K562 (cell line): Measurements from ENCODE around the gene ASB13. TPM values are rescaled to one million over a fixed set of nuclear protein-coding genes. Genes with fewer than 3 reads are reported as not detected.

ENCODE experiments used
- ARID4B ChIP-seq: sonication (generic); formaldehyde crosslinking; IDR thresholded peaks from 2 replicates; pipeline ENCODE4 v1.8.0; 2022; ENCODE audit warnings: mild to moderate bottlenecking, missing genetic modification reagents
- CBX3 ChIP-seq, 2 experiments: IDR thresholded peaks; 1 replicate in 1 of 2; 2 replicates in 1 of 2; pipeline ENCODE4 v1.6.1; 2012; ENCODE audit warnings: inconsistent platforms in 2 of 2, low read length in 2 of 2, borderline replicate concordance in 1 of 2, control low read depth in 1 of 2
- FOXJ2 ChIP-seq: fragments of 200-800 bp; sonication (Bioruptor generic); IDR thresholded peaks from 2 replicates; pipeline ENCODE4 v1.6.1; 2016; ENCODE audit warnings: missing genetic modification characterization, missing compliant biosample characterization
- KDM4B ChIP-seq, 2 experiments: fragments of 450-650 bp in 1 of 2; sonication (generic) in 1 of 2; IDR thresholded peaks; 2 replicates each; pipeline ENCODE4 v1.6.1; 2016 to 2017; ENCODE audit warnings: borderline replicate concordance in 2 of 2, antibody characterized with exemption in 1 of 2, low read depth in 1 of 2, mild to moderate bottlenecking in 1 of 2
- KLF13 ChIP-seq: fragments of 450-650 bp; IDR thresholded peaks from 2 replicates; pipeline ENCODE4 v1.6.1; 2016; ENCODE audit warnings: missing genetic modification characterization, low read depth, mild to moderate bottlenecking, missing compliant biosample characterization, moderate library complexity, borderline replicate concordance
- MED1 ChIP-seq: sonication (generic); formaldehyde crosslinking; IDR thresholded peaks from 2 replicates; pipeline ENCODE4 v1.8.1; 2023; ENCODE audit warnings: missing genetic modification reagents, borderline replicate concordance
- NR0B1 ChIP-seq: fragments of 450-650 bp; IDR thresholded peaks from one replicate; pipeline ENCODE4 v1.6.1; 2018; ENCODE audit warnings: mild to moderate bottlenecking, moderate library complexity; ENCODE audit not compliant: partially characterized antibody
- PHTF2 ChIP-seq: fragments of 250-450 bp; sonication (Bioruptor Pico); IDR thresholded peaks from 2 replicates; pipeline ENCODE4 v1.5.0; 2021; ENCODE audit warnings: mild to moderate bottlenecking
- ZC3H4 ChIP-seq: sonication (generic); formaldehyde crosslinking; IDR thresholded peaks from 2 replicates; pipeline ENCODE4 v1.9.0; 2021; ENCODE audit warnings: missing genetic modification reagents, borderline replicate concordance
- ZFP91 ChIP-seq: sonication (generic); formaldehyde crosslinking; IDR thresholded peaks from 2 replicates; pipeline ENCODE4 v1.8.0; 2022; ENCODE audit warnings: mild to moderate bottlenecking, missing genetic modification reagents
- ZNF609 ChIP-seq: sonication (generic); formaldehyde crosslinking; IDR thresholded peaks from 2 replicates; pipeline ENCODE4 v1.8.1; 2023; ENCODE audit warnings: missing genetic modification reagents, mild to moderate bottlenecking, borderline replicate concordance
- polyA plus RNA-seq, 8 experiments: library from polyadenylated mRNA; depleted of rRNA in 4 of 8; stranded (reverse) in 5 of 8; unstranded in 3 of 8; fragments of >200 nt; fragmentation: Nextera tagmentation in 2 of 8; fragmentation: Illumina TruSeq in 1 of 8; extraction: Ambion mirVana in 2 of 8; extraction: Trizol in 1 of 8; gene quantifications; 2 replicates each; pipeline versions ENCODE4 v1.2.1 to v1.2.3, GENCODE V29; 2011 to 2014; ENCODE audit warnings: inconsistent platforms in 1 of 8, missing spikeins in 1 of 8
- total RNA-seq, 7 experiments: library from RNA; depleted of rRNA in 6 of 7; stranded (reverse); fragments of >200 nt in 6 of 7; fragmentation: Illumina TruSeq in 2 of 7; extraction: Trizol in 2 of 7; gene quantifications; 2 replicates each; pipeline versions ENCODE4 v1.2.1 to v1.2.3, GENCODE V29; 2011 to 2021; ENCODE audit warnings: low replicate concordance in 1 of 7

ASB13 gene
- total and polyA plus RNA-seq, 9 of the 15 experiments (the other 6 are each of a cell fraction or from before 2014, with no cell fraction given): 5.2 to 28.8 (median 16.9) TPM

GRCh38 chr10:5666008-5666840 is at the start of gene ASB13 (continued):
- TF ChIP-seq KDM4B (IDR thresholded peaks at IDR 0.05; ENCODE audit: borderline replicate concordance in 2 of 2, low read depth in 1 of 2) (no peak), ZC3H4 (CRISPR knock-in tag) (0 out of 2 replicates have a peak, but pooled peaks have one; percentile 17), NR0B1 (no peak), PHTF2 (CRISPR knock-in tag) (no peak), CBX3 (IDR thresholded peaks at IDR 0.05; ENCODE audit: borderline replicate concordance in 1 of 2, low read length in 2 of 2) (no peak), ZNF609 (CRISPR knock-in tag) (no peak), MED1 (no peak), ZFP91 (CRISPR knock-in tag) (no peak), KLF13 (tag) (no peak), FOXJ2 (tag) (no peak), ARID4B (CRISPR knock-in tag) (peak; percentile 56; the same call in 1 of the 2 replicates)
